ENCODE results near the gene RGS3.

DNA sequence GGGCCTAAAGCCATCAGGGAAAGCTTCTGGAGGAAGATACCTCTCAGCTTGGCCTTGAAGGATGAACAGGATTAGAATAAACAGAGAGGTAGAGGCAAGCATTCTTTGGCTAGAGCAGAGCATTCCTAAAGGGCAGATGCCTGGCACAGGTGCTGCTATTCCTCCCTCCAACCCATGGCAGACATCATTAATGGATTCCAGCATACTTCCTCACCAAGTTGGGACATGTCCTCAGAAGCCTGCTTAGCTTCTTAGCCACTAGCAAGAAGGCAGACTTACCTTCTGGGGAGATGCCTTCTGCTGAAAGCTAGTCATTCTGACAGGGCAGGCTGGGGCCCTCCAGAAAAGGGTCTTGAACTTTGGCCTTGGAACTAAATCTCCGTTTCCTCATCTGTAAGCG is 122.0 kb downstream of the RGS3 start:
- TF ChIP-seq POLR2AphosphoS5 (IDR thresholded peaks at IDR 0.05) = no peak
- TF ChIP-seq, protein P1, sequence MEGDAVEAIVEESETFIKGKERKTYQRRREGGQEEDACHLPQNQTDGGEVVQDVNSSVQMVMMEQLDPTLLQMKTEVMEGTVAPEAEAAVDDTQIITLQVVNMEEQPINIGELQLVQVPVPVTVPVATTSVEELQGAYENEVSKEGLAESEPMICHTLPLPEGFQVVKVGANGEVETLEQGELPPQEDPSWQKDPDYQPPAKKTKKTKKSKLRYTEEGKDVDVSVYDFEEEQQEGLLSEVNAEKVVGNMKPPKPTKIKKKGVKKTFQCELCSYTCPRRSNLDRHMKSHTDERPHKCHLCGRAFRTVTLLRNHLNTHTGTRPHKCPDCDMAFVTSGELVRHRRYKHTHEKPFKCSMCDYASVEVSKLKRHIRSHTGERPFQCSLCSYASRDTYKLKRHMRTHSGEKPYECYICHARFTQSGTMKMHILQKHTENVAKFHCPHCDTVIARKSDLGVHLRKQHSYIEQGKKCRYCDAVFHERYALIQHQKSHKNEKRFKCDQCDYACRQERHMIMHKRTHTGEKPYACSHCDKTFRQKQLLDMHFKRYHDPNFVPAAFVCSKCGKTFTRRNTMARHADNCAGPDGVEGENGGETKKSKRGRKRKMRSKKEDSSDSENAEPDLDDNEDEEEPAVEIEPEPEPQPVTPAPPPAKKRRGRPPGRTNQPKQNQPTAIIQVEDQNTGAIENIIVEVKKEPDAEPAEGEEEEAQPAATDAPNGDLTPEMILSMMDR (IDR thresholded peaks at IDR 0.05) = no peak
